ENCODE results near the gene SPATA13. TPM values are rescaled to one million over a fixed set of nuclear protein-coding genes. Genes with fewer than 3 reads are reported as not detected.

SPATA13 gene
- total and polyA plus RNA-seq, 10 of the 15 experiments (the other 5 are each of a cell fraction or from before 2014, with no cell fraction given) = 2.4 to 11.1 (median 10.2) TPM

DNA sequence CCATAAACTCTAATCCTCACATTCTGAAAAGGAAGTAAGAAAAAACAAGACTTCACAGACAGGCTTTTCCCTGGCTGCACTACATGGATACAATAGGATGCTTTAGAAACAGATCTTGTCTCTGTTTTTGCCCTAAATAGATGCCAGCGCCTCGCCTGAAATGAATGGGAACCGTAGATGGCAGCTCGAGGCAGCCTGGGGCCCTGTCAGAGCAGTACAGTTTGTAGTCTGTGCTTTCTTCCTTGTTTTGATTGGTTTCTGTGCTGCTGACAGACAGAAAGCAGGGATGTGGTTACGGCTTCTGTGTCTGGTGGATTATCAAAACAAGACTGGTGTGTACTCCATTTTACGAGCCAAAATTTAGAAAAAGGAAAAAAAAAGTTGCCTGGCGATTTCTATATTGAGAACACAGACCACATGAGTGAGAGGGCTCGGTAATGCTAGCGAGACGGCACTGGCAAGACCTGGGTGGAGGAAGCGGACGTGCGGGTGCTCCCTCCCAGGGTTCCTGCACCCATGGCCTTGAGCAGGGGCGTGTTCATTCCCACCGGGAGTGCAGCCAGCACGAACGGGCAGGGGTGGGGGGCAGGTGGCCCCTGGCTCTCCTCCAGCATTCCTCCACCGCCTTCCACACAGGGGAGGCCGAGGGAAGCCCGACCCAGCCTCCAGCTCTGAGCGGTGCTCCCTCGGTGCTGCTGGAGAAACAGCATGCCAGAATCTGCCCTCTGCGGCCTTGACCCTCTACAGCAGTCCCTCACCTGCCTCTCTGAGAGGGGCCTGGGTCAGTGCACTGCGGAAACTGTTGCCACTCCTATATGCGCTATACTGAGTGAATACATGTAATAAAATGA lies 111.3 kb downstream of the SPATA13 start (continued):
- no peak for TF ChIP-seq CBX3 (IDR thresholded peaks at IDR 0.05; ENCODE audit: borderline replicate concordance, low read depth)
- no peak for TF ChIP-seq MYC (IDR thresholded peaks at IDR 0.05; ENCODE audit: insufficient read depth, insufficient read length, insufficient replicate concordance, low read length, severe bottlenecking)
- no peak for TF ChIP-seq SUZ12 (IDR thresholded peaks at IDR 0.05; ENCODE audit: unreplicated experiment)
- peak; percentile 55; the same call in 1 of the 2 replicates for TF ChIP-seq DPF2 (IDR thresholded peaks at IDR 0.05)
- TF ChIP-seq HDAC2 (IDR thresholded peaks at IDR 0.05) = no peak
- TF ChIP-seq IKZF2 (IDR thresholded peaks at IDR 0.05) = peak; percentile 36 to 60; a peak in 3 of 4 replicates
- 0 out of 2 replicates have a peak, but pooled peaks have one; percentile 7 for TF ChIP-seq MEF2A (IDR thresholded peaks at IDR 0.05; ENCODE audit: insufficient read depth, low read depth, low read length)
- TF ChIP-seq IKZF1 (conservative IDR thresholded peaks at IDR 0.05) = peak; percentile 76
- TF ChIP-seq, protein P1, sequence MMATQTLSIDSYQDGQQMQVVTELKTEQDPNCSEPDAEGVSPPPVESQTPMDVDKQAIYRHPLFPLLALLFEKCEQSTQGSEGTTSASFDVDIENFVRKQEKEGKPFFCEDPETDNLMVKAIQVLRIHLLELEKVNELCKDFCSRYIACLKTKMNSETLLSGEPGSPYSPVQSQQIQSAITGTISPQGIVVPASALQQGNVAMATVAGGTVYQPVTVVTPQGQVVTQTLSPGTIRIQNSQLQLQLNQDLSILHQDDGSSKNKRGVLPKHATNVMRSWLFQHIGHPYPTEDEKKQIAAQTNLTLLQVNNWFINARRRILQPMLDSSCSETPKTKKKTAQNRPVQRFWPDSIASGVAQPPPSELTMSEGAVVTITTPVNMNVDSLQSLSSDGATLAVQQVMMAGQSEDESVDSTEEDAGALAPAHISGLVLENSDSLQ (IDR thresholded peaks at IDR 0.05) = peak; percentile 93
- TF ChIP-seq, protein P2, sequence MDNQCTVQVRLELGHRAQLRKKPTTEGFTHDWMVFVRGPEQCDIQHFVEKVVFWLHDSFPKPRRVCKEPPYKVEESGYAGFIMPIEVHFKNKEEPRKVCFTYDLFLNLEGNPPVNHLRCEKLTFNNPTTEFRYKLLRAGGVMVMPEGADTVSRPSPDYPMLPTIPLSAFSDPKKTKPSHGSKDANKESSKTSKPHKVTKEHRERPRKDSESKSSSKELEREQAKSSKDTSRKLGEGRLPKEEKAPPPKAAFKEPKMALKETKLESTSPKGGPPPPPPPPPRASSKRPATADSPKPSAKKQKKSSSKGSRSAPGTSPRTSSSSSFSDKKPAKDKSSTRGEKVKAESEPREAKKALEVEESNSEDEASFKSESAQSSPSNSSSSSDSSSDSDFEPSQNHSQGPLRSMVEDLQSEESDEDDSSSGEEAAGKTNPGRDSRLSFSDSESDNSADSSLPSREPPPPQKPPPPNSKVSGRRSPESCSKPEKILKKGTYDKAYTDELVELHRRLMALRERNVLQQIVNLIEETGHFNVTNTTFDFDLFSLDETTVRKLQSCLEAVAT (IDR thresholded peaks at IDR 0.05) = peak; percentile 33; the same call in 1 of the 2 replicates
- TF ChIP-seq POLR2A (IDR thresholded peaks at IDR 0.05; ENCODE audit: low read depth, low read length) = peak; percentile 80

Data from GM12878 (cell line).